ENCODE results near the gene FBXO15. TPM values are rescaled to one million over a fixed set of nuclear protein-coding genes. Genes with fewer than 3 reads are reported as not detected.

Gene FBXO15
- total and polyA plus RNA-seq, 7 donors: 0.03 to 0.30 (median 0.23) TPM; not detected in 3

- Histone ChIP-seq H3K4me1 (no peaks in the 10 kb centered on the region), H3K9me3 (no peaks in the 10 kb centered on the region), H3K36me3 (ENCODE audit: insufficient read depth in 1 of 2, low read depth in 1 of 2) (no peaks in the 10 kb centered on the region), H3K4me3 (no peak overlapping the region), H3K27ac (no peak overlapping the region), H3K27me3 (ENCODE audit: insufficient read depth in 3 of 3, low read length in 2 of 3) (no peaks in the 10 kb centered on the region)
- intact Hi-C loops (cut with DNase I): no loop called here
- ATAC-seq: no peak
- DNase-seq: no peak
- TF ChIP-seq CTCF (IDR thresholded peaks at IDR 0.05): no peak
- 76 to 79% (median 76%) methylated on average over 4 of the region's 4 CpGs for WGBS, 3 donors
Measured at GRCh38 chr18:74040008-74040407, 107.6 kb downstream of the FBXO15 start.

- Histone ChIP-seq H3K4me1 (no peaks in the 10 kb centered on the region), H3K27me3 (ENCODE audit: insufficient read depth in 3 of 3, low read length in 2 of 3) (no peaks in the 10 kb centered on the region), H3K27ac (no peak overlapping the region), H3K36me3 (ENCODE audit: insufficient read depth in 1 of 2, low read depth in 1 of 2) (no peaks in the 10 kb centered on the region), H3K4me3 (no peak overlapping the region), H3K9me3 (no peaks in the 10 kb centered on the region)
- intact Hi-C loops (cut with DNase I): no loop called here
- no peak for DNase-seq
- no peak for TF ChIP-seq CTCF (IDR thresholded peaks at IDR 0.05)
- ATAC-seq: no peak
Measured at GRCh38 chr18:74029161-74029560, 118.5 kb downstream of the FBXO15 start.

Other genes with a start within 250 kb of the FBXO15 start
- 10 to 100 TPM; 52.6 to 91.6 (median 66.4) TPM for gene TIMM21, start 689 bp upstream of the FBXO15 start, total RNA-seq
- 100 to 1,000 TPM in 2 of 3 donors, 10 to 100 TPM in 1; 76.8 to 201 (median 158) TPM for gene TIMM21, start 689 bp upstream of the FBXO15 start, polyA plus RNA-seq
- 10 to 100 TPM; 13.4 to 27.1 (median 22.1) TPM for gene CYB5A, start 144.1 kb upstream of the FBXO15 start, total RNA-seq
- gene CYB5A, start 144.1 kb upstream of the FBXO15 start, polyA plus RNA-seq: 10 to 100 TPM; 27.0 to 35.6 (median 27.2) TPM
- gene C18orf63, start 168.0 kb upstream of the FBXO15 start, total RNA-seq: not detected
- gene C18orf63, start 168.0 kb upstream of the FBXO15 start, polyA plus RNA-seq: not detected